MM.1S (cell line): ENCODE results near the gene RXRA.

ENCODE experiments used
- DNase-seq: peaks from one replicate; pipeline ENCODE4 v3.0.0-alpha.2; 2015
- H2AFZ ChIP-seq: fragments of 300-600 bp; sonication (generic); 2 replicates; pipeline ENCODE4 v1.6.0; 2016; ENCODE audit warnings: antibody characterized with exemption, low read length
- H3F3A ChIP-seq: fragments of 300-600 bp; sonication (generic); 2 replicates; pipeline ENCODE4 v1.6.1; 2016; ENCODE audit warnings: mild to moderate bottlenecking, antibody characterized with exemption, low read length, moderate library complexity, mixed read lengths; ENCODE audit not compliant: insufficient read depth
- H3K27ac ChIP-seq: fragments of 300-600 bp; sonication (generic); 2 replicates; pipeline ENCODE4 v1.5.1; 2016; ENCODE audit warnings: mild to moderate bottlenecking, low read length
- H3K27me3 ChIP-seq: fragments of 300-600 bp; sonication (generic); replicated peaks from 2 replicates; pipeline ENCODE4 v1.6.0; 2016; ENCODE audit warnings: low read length; ENCODE audit not compliant: insufficient read depth
- H3K36me3 ChIP-seq: fragments of 300-600 bp; sonication (generic); replicated peaks from 2 replicates; pipeline ENCODE4 v1.6.1; 2016; ENCODE audit warnings: mild to moderate bottlenecking, low read length, mixed read lengths; ENCODE audit not compliant: insufficient read depth
- H3K4me1 ChIP-seq: fragments of 300-600 bp; sonication (generic); 2 replicates; pipeline ENCODE4 v1.6.1; 2016; ENCODE audit warnings: low read length, mixed read lengths
- H3K4me2 ChIP-seq: fragments of 300-600 bp; sonication (generic); 2 replicates; pipeline ENCODE4 v1.6.0; 2016; ENCODE audit warnings: low read depth, low read length
- H3K4me3 ChIP-seq: fragments of 300-600 bp; sonication (generic); 2 replicates; pipeline ENCODE4 v1.5.1; 2016; ENCODE audit warnings: low read length, mixed read lengths
- H3K79me2 ChIP-seq: fragments of 300-600 bp; sonication (generic); 2 replicates; pipeline ENCODE4 v1.6.1; 2016; ENCODE audit warnings: mixed run types, low read length, mixed read lengths
- H3K9ac ChIP-seq: fragments of 300-600 bp; sonication (generic); 2 replicates; pipeline ENCODE4 v1.6.1; 2016; ENCODE audit warnings: low read length, mixed read lengths
- H3K9me2 ChIP-seq: fragments of 300-600 bp; sonication (generic); replicated peaks from 2 replicates; pipeline ENCODE4 v1.6.1; 2016; ENCODE audit warnings: mild to moderate bottlenecking, low read length, mixed read lengths; ENCODE audit not compliant: insufficient read depth
- H3K9me3 ChIP-seq: fragments of 300-600 bp; sonication (generic); replicated peaks from 2 replicates; pipeline ENCODE4 v1.6.1; 2016; ENCODE audit warnings: mild to moderate bottlenecking, low read length, mixed read lengths; ENCODE audit not compliant: insufficient read depth
- H4K20me1 ChIP-seq: fragments of 300-600 bp; sonication (generic); 2 replicates; pipeline ENCODE4 v1.6.1; 2016; ENCODE audit warnings: mild to moderate bottlenecking, low read length, moderate library complexity, mixed read lengths; ENCODE audit not compliant: insufficient read depth
- EZH2 ChIP-seq: fragments of 300-600 bp; sonication (generic); optimal IDR thresholded peaks from 2 replicates; pipeline ENCODE3; 2017; ENCODE audit warnings: low read depth, mild to moderate bottlenecking, antibody characterized with exemption, low read length, mixed read lengths
- EZH2phosphoT487 ChIP-seq: fragments of 300-600 bp; sonication (generic); IDR thresholded peaks from 2 replicates; pipeline ENCODE4 v1.6.1; 2018; ENCODE audit warnings: antibody characterized with exemption, low read length
- TF ChIP-seq, protein P1 (sequence below): fragments of 300-600 bp; sonication (generic); IDR thresholded peaks from 2 replicates; pipeline ENCODE4 v1.5.1; 2016; ENCODE audit warnings: antibody characterized with exemption, low read length, mixed read lengths

RXRA gene

DNA sequence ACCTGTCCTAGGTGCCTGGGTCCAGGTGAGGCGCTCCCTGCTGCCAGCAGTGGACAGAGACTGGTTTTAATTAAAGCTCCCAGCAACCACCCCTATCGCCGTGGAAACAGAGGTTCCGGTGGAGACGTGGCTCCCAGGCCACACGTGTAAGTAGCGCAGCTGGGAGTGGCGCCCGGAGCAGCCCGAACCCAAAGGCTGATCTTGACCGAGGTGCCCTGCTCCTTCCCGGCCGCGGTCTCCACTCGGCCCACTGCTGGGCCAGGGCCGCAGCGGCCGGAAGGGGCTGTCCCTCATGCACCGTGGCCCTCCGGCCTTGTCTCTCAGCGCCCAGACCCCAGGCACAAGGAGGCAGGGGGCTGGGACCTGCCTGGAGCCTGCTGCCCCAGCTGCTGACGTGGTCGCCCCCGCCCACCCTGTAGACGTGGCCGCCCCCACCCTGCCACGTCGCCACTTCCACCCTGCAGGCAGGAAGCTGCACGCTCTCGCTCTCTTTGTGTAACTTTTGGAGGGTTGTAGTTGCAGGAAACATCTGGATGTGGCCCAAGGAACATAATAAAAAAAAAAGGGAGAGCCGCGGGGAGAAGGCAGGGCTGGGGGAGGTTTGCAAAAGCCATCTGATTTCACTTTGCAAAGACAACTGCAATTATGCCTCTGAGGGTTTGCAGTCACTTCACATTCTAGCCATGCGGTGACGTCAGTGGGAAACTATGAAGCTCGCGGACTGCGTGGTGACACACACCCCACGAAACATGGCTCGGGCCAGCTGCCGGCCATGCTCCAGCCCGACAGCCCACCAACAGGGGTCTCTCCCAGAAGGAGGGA lies 129.9 kb downstream of the RXRA start:
- Histone ChIP-seq H4K20me1 (no peaks in the 10 kb centered on the region), H3K9ac (no peak overlapping the region), H3K36me3 (no peaks in the 10 kb centered on the region), H3K4me3 (peak overlapping the region; percentile 36), H3K9me3 (no peaks in the 10 kb centered on the region), H3K9me2 (no peaks in the 10 kb centered on the region), H3K4me2 (peak overlapping the region; percentile 65), H3K79me2 (no peaks in the 10 kb centered on the region), H3K27me3 (peaks cover 76% of the 10 kb centered on the region), H3K4me1 (no peaks in the 10 kb centered on the region), H2AFZ (peak overlapping the region; percentile 65), H3F3A (no peaks in the 10 kb centered on the region), H3K27ac (no peak overlapping the region)
- TF ChIP-seq EZH2 (no peak), EZH2phosphoT487 (no peak)
- TF ChIP-seq, protein P1, sequence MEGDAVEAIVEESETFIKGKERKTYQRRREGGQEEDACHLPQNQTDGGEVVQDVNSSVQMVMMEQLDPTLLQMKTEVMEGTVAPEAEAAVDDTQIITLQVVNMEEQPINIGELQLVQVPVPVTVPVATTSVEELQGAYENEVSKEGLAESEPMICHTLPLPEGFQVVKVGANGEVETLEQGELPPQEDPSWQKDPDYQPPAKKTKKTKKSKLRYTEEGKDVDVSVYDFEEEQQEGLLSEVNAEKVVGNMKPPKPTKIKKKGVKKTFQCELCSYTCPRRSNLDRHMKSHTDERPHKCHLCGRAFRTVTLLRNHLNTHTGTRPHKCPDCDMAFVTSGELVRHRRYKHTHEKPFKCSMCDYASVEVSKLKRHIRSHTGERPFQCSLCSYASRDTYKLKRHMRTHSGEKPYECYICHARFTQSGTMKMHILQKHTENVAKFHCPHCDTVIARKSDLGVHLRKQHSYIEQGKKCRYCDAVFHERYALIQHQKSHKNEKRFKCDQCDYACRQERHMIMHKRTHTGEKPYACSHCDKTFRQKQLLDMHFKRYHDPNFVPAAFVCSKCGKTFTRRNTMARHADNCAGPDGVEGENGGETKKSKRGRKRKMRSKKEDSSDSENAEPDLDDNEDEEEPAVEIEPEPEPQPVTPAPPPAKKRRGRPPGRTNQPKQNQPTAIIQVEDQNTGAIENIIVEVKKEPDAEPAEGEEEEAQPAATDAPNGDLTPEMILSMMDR = no peak
- no peak for DNase-seq

DNA sequence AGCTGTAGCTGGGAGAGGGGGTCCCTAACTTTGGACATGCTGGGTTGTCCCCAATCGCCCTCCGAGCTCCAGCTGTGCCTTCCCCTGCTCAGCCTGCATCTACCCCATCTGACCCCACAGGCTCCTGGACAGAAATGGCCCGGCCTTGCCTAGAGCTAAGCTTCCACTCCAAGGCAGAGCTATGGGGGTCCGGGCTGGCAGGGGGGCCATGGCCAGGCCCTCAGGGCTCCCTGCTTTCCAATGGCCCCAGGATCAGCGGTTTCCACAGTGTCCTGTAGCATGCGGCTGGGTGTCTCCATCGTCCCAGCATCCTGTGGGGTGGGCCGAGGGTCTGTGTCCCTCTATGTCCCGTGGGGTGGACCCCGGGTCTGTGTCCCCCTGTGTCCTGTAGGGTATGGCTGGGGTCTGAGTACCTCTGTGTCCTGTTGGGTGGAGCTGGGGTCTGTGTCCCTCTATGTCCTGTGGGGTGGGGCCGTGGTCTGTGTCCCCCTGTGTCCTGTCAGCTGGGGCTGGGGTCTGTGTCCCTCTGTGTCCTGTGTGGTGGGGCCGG lies 130.6 kb downstream of the RXRA start:
- Histone ChIP-seq H3K9me3 (no peaks in the 10 kb centered on the region), H3K36me3 (no peaks in the 10 kb centered on the region), H3K9ac (no peak overlapping the region), H3K27me3 (peaks cover 83% of the 10 kb centered on the region), H3K9me2 (no peaks in the 10 kb centered on the region), H3F3A (no peaks in the 10 kb centered on the region), H3K4me3 (no peak overlapping the region), H2AFZ (no peak overlapping the region), H3K27ac (no peak overlapping the region), H3K79me2 (no peaks in the 10 kb centered on the region), H4K20me1 (no peaks in the 10 kb centered on the region), H3K4me2 (peak overlapping the region; percentile 65; the same call in 1 of the 2 replicates), H3K4me1 (no peaks in the 10 kb centered on the region)
- TF ChIP-seq EZH2 (no peak), EZH2phosphoT487 (no peak)
- TF ChIP-seq, protein P1 = no peak
- no peak for DNase-seq

DNA sequence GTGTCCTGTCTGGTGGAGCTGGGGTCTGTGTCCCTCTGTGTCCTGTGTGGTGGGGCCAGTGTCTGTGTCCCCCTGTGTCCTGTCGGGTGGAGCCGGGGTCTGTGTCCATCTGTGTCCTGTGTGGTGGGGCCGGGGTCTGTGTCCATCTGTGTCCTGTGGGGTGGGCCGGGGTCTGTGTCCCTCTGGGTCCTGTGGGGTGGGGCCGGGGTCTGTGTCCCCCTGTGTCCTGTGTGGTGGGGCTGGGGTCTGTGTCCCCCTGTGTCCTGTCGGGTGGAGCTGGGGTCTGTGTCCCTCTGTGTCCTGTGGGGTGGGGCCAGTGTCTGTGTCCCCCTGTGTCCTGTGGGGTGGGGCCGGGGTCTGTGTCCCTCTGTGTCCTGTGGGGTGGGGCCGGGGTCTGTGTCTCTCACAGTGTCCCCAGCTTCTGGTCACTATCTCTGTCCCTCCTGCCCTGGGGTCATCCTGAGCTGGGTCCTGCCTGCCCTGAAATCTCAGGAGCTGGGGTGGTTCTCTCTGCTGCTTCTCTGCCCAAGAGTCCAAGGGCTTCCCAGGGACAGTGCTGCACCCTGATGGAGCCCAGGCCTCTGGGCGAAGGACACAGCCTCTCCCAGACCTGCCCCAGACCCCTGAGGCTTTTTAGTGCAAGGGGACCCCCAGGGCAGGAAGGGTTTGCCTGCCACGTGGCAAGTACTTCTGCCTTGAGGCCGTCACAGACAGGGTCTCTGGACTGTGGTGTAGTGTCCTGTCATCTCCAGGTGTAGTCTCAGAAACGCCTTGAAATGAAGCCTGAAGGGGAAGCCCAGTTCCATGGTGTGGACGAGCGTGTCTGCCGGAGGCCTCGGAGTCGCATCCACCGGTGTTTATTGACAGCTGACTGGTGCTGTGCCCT lies 131.3 kb downstream of the RXRA start:
- Histone ChIP-seq H3K4me1 (no peaks in the 10 kb centered on the region), H3K9ac (no peak overlapping the region)

More for the DNA sequence above, 131.3 kb downstream of the RXRA start:
- Histone ChIP-seq H3K27ac (no peak overlapping the region), H3K9me3 (no peaks in the 10 kb centered on the region), H2AFZ (no peak overlapping the region), H4K20me1 (no peaks in the 10 kb centered on the region), H3F3A (no peaks in the 10 kb centered on the region), H3K4me3 (no peak overlapping the region), H3K9me2 (no peaks in the 10 kb centered on the region), H3K79me2 (no peaks in the 10 kb centered on the region), H3K27me3 (peaks cover 88% of the 10 kb centered on the region), H3K4me2 (no peak overlapping the region), H3K36me3 (no peaks in the 10 kb centered on the region)
- no peak for DNase-seq
- TF ChIP-seq EZH2phosphoT487 (no peak), EZH2 (no peak)
- TF ChIP-seq, protein P1 = no peak
